Measurements from ENCODE around the gene ARMH4.

Gene ARMH4

DNA sequence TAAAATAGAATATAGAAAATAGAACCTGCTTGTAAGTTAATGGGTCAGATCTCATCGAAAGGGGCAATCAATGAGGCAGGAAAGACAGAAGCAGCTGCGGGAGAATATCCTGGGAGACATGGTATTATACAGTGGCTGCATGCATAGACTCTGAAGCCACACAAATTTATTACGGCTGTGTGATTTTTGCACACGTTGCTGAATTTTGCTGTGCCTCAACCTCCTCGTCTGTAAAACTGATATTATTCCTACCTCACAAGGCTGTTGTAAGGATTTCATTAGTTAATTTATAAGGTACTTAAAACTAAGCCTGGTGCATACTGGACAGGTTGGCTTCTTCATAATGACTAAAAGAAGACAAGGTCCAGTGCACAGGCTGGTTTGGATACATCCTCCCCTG, 52.3 kb downstream of the ARMH4 start:
- DNase-seq (ENCODE audit: low read depth, low spot score), result no peak

DNA sequence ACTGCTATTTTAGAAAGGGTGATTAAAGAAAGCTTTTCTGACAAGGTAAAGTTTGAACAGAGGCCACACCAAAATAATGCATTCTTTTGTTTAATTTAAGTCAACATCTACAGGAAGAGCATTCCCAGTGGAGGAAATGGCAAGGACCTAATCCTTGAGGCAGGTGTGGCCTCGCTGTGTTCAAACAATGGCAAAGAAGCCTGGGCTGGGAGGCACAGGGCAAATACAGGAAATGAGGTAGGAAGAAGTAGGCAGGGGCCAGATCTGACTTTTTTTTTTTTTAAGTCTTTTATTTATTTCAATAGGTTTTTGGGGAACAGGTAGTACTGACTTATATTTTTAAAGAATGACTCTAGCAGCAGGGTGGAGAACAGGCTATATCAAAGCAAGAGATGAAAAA, 53.5 kb downstream of the ARMH4 start:
- no peak for DNase-seq (ENCODE audit: low read depth, low spot score)

DNA sequence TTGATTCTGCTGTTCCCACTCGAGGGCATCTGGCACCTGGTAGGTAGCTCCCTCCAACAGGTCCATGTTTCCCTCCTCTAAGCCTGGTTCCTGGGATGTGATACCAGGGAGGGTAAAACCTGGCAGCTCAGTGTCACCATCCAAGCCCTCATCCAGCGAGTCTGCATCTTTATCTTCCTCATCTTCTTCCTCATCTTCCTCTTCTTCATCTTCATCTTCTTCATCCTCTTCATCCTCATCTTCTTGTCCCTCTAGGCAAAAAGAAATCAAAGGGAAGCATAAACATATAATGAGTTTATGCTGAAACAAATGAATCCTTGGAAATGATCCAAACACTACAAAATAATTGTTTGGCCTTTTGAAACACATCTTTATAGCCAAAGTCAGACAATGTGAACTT, 55.3 kb downstream of the ARMH4 start:
- no peak for DNase-seq (ENCODE audit: low read depth, low spot score)

DNA sequence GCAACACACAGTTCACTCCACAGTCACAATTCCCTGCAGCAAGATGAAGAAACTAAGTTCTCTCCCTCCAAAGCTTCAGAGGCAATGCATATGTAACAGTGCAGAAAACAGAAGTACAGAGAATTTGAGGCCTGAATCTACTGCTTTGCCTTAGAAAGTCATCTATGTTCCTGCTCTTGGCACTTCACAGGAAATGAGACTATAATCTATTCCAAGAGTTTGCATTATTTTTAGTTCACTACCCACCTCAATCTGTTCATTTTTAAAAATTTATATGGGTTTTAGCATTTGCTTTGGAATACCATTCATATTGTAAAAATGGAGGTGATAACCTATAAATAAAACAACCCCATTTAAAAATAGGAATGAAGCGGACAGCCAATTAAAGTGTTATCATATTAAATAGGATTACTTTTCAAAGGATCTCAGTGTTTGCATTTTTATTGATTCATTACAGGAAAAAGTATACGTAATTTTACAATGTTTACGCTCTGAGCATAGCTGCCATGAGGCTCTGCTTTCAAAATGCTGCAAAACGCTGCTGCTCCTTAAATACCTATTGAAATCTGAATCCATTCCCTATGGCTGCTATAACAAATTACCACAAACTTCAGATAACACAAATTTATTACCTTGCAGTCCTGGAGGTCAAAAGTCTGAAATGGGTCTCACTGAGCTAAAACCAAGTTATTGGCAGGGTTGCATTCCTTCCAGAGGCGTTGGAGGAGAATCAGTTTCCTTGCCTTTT, 60.0 kb downstream of the ARMH4 start:
- DNase-seq (ENCODE audit: low read depth, low spot score), result no peak

DNA sequence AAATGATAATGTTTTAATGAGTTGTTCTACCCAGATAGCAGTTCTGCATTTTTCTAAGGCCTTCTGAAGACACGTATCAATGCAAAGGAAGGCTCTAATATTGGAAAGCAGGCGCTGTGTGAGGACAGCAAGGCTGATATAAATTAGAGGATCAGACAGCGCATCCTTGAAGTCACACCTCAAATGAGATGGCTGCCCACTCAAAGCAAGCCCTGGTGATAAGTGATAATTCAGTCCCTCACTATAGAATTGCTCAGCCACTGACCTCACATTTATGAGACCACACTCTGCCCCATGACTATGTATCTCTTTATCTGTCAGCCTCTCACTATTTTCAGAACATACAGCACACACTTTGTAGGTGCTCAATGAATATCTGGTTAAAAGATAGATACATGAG, 62.4 kb downstream of the ARMH4 start:
- no peak for DNase-seq (ENCODE audit: low read depth, low spot score)

GRCh38 chr14:58088961-58089360, 63.1 kb downstream of the ARMH4 start:
- no peak for DNase-seq (ENCODE audit: low read depth, low spot score)

DNA sequence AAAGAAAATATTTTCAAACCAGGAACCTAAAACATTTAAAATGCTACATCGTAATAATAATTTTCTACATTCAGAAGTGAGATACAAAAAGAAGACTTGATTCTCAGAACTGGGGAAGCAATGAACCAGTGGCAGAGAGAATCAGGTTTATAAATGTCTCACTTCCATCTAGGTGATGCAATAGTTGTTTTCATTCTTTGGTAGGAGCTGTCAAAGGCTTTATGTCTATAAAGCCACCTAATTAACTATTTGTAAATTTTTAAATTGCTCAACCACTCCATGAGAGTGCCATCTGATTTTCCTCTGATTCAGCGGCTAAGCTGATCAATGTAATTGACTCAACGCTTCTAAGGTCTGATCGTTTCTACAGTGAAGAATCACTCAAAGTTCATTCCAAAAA, 66.1 kb downstream of the ARMH4 start:
- DNase-seq (ENCODE audit: low read depth, low spot score), result no peak

- no peak for DNase-seq (ENCODE audit: low read depth, low spot score)
Measured at GRCh38 chr14:58082491-58083098, 69.4 kb downstream of the ARMH4 start.

DNA sequence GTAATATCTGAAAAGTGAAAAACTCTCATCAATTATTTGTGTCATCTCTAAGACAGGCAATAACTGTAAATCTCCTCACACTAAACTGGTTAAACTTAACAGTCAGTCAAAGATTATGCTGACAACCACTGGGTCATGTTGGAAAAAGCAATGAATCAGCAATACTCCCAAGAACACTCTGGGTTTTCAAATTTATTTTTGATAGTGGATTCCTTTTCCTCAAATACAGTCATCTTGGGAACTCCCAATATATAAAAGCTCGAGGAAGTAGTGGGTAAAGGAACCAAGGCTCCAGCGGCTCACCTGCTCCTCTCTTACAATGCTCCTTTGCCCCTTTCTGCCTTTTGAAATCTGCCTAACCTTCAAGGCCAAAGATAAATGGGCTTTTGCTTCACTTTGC, 70.0 kb downstream of the ARMH4 start:
- no peak for DNase-seq (ENCODE audit: low read depth, low spot score)

- DNase-seq (ENCODE audit: low read depth, low spot score), result no peak
Measured at GRCh38 chr14:58078471-58078870, 73.5 kb downstream of the ARMH4 start.

GRCh38 chr14:58078068-58078467, 73.9 kb downstream of the ARMH4 start:
- no peak for DNase-seq (ENCODE audit: low read depth, low spot score)

GRCh38 chr14:58077621-58078020, 74.4 kb downstream of the ARMH4 start:
- DNase-seq (ENCODE audit: low read depth, low spot score), result no peak

- DNase-seq (ENCODE audit: low read depth, low spot score), result no peak
Measured at GRCh38 chr14:58073516-58073915, 78.5 kb downstream of the ARMH4 start.

GRCh38 chr14:58072288-58073071, 79.5 kb downstream of the ARMH4 start:
- no peak for DNase-seq (ENCODE audit: low read depth, low spot score)

DNA sequence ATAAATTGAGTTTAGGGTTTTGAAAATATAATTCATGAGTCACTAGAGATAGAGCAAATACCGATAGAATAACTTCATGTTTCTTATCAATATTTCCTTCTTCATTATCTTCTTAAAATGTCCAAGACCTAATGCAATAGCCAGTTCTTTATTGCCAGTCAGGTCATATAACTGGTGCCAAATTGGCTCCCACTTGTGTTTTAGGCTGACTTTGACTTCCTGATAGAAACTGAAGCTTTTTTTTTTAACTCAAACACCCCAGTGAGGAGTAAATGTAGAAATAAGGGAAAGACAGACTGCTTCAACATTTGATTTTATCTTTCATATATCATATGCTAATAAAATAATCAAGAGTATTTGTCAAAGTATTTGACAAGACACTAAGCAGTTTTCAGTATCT, 80.7 kb downstream of the ARMH4 start:
- DNase-seq (ENCODE audit: low read depth, low spot score), result no peak

DNA sequence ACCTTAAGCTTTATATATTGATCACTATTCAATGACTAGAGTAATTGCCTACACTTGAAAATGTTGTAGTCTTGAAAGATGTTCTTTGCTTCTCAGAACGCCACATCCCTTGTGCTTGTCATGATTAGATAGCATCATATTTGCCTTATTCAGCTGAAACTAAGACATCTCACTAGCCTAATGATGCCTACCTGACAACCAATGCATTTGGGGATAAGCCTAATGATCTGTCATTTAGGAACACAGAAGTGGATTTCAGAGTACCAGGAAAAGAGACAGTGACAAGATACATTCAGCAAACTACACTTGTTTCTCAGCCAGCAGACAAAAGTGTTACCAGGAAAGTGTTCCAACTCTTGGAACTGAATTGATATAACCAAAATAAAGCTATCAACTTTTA, 83.7 kb downstream of the ARMH4 start:
- DNase-seq (ENCODE audit: low read depth, low spot score), result no peak

DNA sequence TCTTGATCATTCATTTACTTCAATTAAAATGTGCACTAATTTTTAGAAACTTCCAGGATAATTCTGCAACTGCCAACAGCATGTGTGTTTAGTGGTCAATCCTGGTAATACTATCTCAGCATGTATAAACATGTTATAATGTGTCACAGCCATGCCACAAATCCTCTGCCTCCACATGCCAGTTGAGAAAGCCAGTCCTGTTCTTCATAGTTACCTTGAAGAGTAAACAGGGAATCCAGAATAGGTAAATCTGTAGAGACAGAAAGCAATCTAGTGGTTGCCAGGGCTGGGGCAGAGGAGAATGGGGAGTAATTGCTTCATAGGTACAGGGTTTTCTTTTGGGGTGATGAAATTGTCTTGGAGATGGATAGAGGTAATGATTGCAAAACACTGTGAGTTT, 85.9 kb downstream of the ARMH4 start:
- DNase-seq (ENCODE audit: low read depth, low spot score), result no peak

DNA sequence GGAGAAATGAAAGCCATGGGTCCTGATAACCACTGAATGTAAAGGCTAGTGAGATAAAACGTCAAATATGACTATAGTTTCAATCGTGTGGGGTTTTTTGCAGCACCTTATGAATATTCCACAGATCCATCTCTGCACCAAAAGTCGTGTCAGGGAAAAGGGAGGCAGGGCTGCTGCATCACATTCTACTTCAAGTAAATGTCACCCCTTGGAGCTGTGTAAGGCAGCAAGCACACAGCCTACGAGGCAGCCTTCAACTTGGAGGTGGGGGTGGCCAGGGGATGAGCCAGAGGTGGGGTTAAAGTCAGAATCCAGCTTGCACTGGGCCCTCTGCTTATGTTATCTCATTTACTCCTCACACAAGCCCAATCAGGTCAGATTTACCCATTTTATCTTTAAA, 90.4 kb downstream of the ARMH4 start:
- DNase-seq (ENCODE audit: low read depth, low spot score), result no peak

- no peak for DNase-seq (ENCODE audit: low read depth, low spot score)
Measured at GRCh38 chr14:58060898-58061297, 91.1 kb downstream of the ARMH4 start.

DNA sequence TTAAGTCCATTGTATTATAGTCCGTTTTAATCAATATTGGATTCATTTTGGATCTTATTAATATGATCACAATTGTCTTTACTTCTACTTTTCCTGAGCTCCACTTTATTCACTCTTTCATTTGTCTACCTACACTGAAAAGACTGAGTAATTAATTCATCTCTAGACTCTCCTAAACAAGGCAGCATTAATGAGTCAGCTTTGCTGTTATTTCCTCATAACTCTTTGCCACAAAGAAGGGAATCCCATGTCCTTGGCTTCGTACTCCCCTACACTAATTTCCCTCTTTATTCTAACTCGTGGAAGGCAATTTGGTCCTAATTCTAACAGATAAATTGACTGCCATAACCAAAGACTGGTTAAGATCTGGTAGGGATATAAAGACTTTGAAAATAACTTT, 91.9 kb downstream of the ARMH4 start:
- DNase-seq (ENCODE audit: low read depth, low spot score), result no peak

- DNase-seq (ENCODE audit: low read depth, low spot score), result no peak
Measured at GRCh38 chr14:58059126-58059525, 92.9 kb downstream of the ARMH4 start.

- no peak for DNase-seq (ENCODE audit: low read depth, low spot score)
Measured at GRCh38 chr14:58055497-58056010, 96.5 kb downstream of the ARMH4 start.

DNA sequence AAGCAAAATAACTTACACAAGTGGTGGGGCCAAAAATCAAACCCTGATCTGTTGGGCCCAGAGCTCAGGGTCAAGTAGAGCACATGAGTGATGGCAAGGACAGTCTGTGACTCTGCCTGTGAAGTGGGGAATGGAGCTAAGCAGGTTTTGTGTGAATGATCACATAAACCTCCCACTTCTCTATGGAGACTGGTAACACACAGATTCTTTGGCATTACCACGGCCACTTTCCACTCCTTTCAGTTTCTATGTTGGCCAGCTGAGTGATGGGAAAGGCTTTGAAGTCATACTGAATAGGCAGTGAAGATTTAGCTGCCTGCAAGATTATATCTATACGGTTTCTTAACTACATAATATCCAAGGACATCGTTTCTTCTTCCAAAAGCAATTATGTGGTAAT, 97.9 kb downstream of the ARMH4 start:
- no peak for DNase-seq (ENCODE audit: low read depth, low spot score)

Measured in activated naive CD8-positive, alpha-beta T cell treated with anti-CD3 and anti-CD28 coated beads, Interleukin-2, amount 50 U/mL, for 16 hours (primary cell).